Stomach (tissue), 9 donors: ENCODE results near the gene PCSK2. TPM values are rescaled to one million over a fixed set of nuclear protein-coding genes. Genes with fewer than 3 reads are reported as not detected.

ENCODE experiments used
- DNase-seq, 2 donors: peaks; one replicate each; pipeline versions ENCODE4 v3.0.0 to v3.0.0-alpha.2; 2013 to 2019
- H3K27ac ChIP-seq, 5 donors: fragments of 200-600 bp in 4 of 5; sonication (generic) in 4 of 5; one replicate each; pipeline ENCODE4 v1.5.1; 2013 to 2019; ENCODE audit warnings: mild to moderate bottlenecking in 1 of 5, moderate library complexity in 1 of 5
- H3K27me3 ChIP-seq, 3 donors: fragments of 200-600 bp; sonication (generic); one replicate each; pipeline ENCODE4 v1.5.1; 2017 to 2019; ENCODE audit warnings: mixed run types in 1 of 3
- H3K36me3 ChIP-seq, 4 donors: fragments of 200-600 bp; sonication (generic); 1 replicate in 3 of 4; 2 replicates in 1 of 4; pipeline ENCODE4 v1.5.1; 2016 to 2019
- H3K4me1 ChIP-seq, 4 donors: fragments of 200-600 bp; sonication (generic); one replicate each; pipeline ENCODE4 v1.5.1; 2016 to 2019
- H3K4me3 ChIP-seq, 4 donors: fragments of 200-600 bp; sonication (generic) in 3 of 4; one replicate each; pipeline ENCODE4 v1.5.1; 2016 to 2019; ENCODE audit warnings: mild to moderate bottlenecking in 1 of 4
- H3K9me3 ChIP-seq, 4 donors: fragments of 200-600 bp; sonication (generic); one replicate each; pipeline ENCODE4 v1.5.1; 2016 to 2019
- CTCF ChIP-seq, 7 experiments: fragments of 450-650 bp in 4 of 7; fragments of 200-600 bp in 3 of 7; sonication (generic) in 3 of 7; IDR thresholded peaks; one replicate each; pipeline ENCODE4 v1.5.1; 2016 to 2019; ENCODE audit warnings: antibody characterized with exemption in 7 of 7, control low read depth in 2 of 7, mild to moderate bottlenecking in 1 of 7
- EP300 ChIP-seq: sonication (generic); formaldehyde crosslinking; IDR thresholded peaks from one replicate; pipeline ENCODE4 v1.6.1; 2017; ENCODE audit warnings: antibody characterized with exemption
- POLR2A ChIP-seq, 4 donors: fragments of 450-650 bp; IDR thresholded peaks; one replicate each; pipeline ENCODE4 v1.6.1; 2016; ENCODE audit warnings: antibody characterized with exemption in 4 of 4, control low read depth in 2 of 4, mild to moderate bottlenecking in 1 of 4, moderate library complexity in 1 of 4
- POLR2AphosphoS5 ChIP-seq, 3 donors: sonication (generic); formaldehyde crosslinking; IDR thresholded peaks; one replicate each; pipeline ENCODE4 v1.6.1; 2016; ENCODE audit warnings: antibody characterized with exemption in 3 of 3
- WGBS, 5 donors: extraction: QIAGEN DNeasy Blood & Tissue Kit in 3 of 5; methylation state at CpG; one replicate each; pipeline versions ENCODE4 v1.1.5 to v1.1.7; 2013 to 2018; 5-methylcytosine and 5-hydroxymethylcytosine counted together
- intact Hi-C: fragments of 100-400 bp; cut with DNase I; formaldehyde crosslinking; loops from one replicate; pipeline ENCODE4 v1.15.1; 2023; ENCODE audit warnings: low total_unique reads
- polyA plus RNA-seq, 3 donors: library from polyadenylated mRNA; stranded (reverse); fragments of 200-250 nt; gene quantifications; one replicate each; pipeline ENCODE4 v1.2.3, GENCODE V29; 2013
- total RNA-seq, 5 donors: library from RNA; depleted of rRNA; stranded (reverse); fragments of >200 nt; gene quantifications; one replicate each; pipeline versions ENCODE4 v1.1.0 to v1.2.3, GENCODE V29; 2014 to 2016
- donor health status: healthy with polysubstance abuse.
- donor health status: Bipolar disorder and iron deficiency.
- donor health status: healthy.

The PCSK2 gene
- total and polyA plus RNA-seq, 8 donors = 0.15 to 3.7 (median 1.2) TPM; not detected in 2

GRCh38 chr20:17228624-17229061 is 1.8 kb downstream of the PCSK2 start:
- Histone ChIP-seq H3K27ac (no peak overlapping the region), H3K9me3 (no peaks in the 10 kb centered on the region), H3K4me3 (peak overlapping the region in 2 of 4 donors; percentile 6 to 7), H3K36me3 (no peaks in the 10 kb centered on the region), H3K27me3 (peaks cover 0 to 69% (median 43%) of the 10 kb centered on the region in 3 donors), H3K4me1 (peaks cover 6 to 32% (median 19%) of the 10 kb centered on the region in 4 donors)
- TF ChIP-seq EP300 (no peak), POLR2AphosphoS5 (IDR thresholded peaks at IDR 0.05) (no peak), CTCF (IDR thresholded peaks at IDR 0.05) (no peak), POLR2A (IDR thresholded peaks at IDR 0.05) (no peak)
- peak in 1 of 2 donors; percentile 27 for DNase-seq
- WGBS, 5 donors = 1 to 4% (median 2%) methylated on average over 23 to 25 of the region's 25 CpGs
- intact Hi-C loops = no loop called here

GRCh38 chr20:17229256-17229655 is 2.4 kb downstream of the PCSK2 start:
- Histone ChIP-seq H3K27ac (no peak overlapping the region), H3K4me1 (peaks cover 6 to 32% (median 19%) of the 10 kb centered on the region in 4 donors), H3K4me3 (no peak overlapping the region), H3K27me3 (peaks cover 0 to 62% (median 43%) of the 10 kb centered on the region in 3 donors), H3K9me3 (no peaks in the 10 kb centered on the region), H3K36me3 (no peaks in the 10 kb centered on the region)
- intact Hi-C loops = no loop called here
- 21 to 57% (median 29%) methylated on average over 1 of the region's 1 CpG for WGBS, 5 donors
- no peak for DNase-seq
- TF ChIP-seq CTCF (IDR thresholded peaks at IDR 0.05) (no peak), POLR2A (IDR thresholded peaks at IDR 0.05) (no peak), EP300 (no peak), POLR2AphosphoS5 (IDR thresholded peaks at IDR 0.05) (no peak)

- 75 to 91% (median 86%) methylated on average over 4 of the region's 4 CpGs for WGBS, 5 donors
Measured at GRCh38 chr20:17233626-17234025, 6.8 kb downstream of the PCSK2 start.

GRCh38 chr20:17236766-17237165 is 9.9 kb downstream of the PCSK2 start:
- Histone ChIP-seq H3K27ac (no peak overlapping the region), H3K27me3 (peaks cover 0 to 1% (median 0%) of the 10 kb centered on the region in 3 donors), H3K36me3 (no peaks in the 10 kb centered on the region), H3K4me1 (no peaks in the 10 kb centered on the region), H3K4me3 (no peak overlapping the region), H3K9me3 (no peaks in the 10 kb centered on the region)
- DNase-seq = no peak
- intact Hi-C loops = no loop called here
- TF ChIP-seq POLR2A (IDR thresholded peaks at IDR 0.05) = no peak
- TF ChIP-seq CTCF (IDR thresholded peaks at IDR 0.05) = no peak
- TF ChIP-seq POLR2AphosphoS5 (IDR thresholded peaks at IDR 0.05) = no peak
- TF ChIP-seq EP300 = no peak

More at GRCh38 chr20:17233626-17234025, 6.8 kb downstream of the PCSK2 start:
- no peak for TF ChIP-seq CTCF (IDR thresholded peaks at IDR 0.05)
- Histone ChIP-seq H3K36me3 (no peaks in the 10 kb centered on the region), H3K4me3 (no peak overlapping the region), H3K9me3 (no peaks in the 10 kb centered on the region), H3K4me1 (peaks cover 0 to under 1% (median 0%) of the 10 kb centered on the region in 4 donors), H3K27ac (no peak overlapping the region), H3K27me3 (peaks cover 0 to 19% (median 6%) of the 10 kb centered on the region in 3 donors)
- no peak for DNase-seq
- intact Hi-C loops = no loop called here
